ENCODE data around the gene IFT25.

- TF ChIP-seq CTCF (IDR thresholded peaks at IDR 0.05) (no peak), POLR2A (IDR thresholded peaks at IDR 0.05) (no peak), POLR2AphosphoS5 (IDR thresholded peaks at IDR 0.05; ENCODE audit: insufficient read depth in 1 of 2, low read depth in 1 of 2) (no peak)
Observed at GRCh38 chr1:53944469-53945182, 873 bp downstream of the IFT25 start.
